HepG2 (cell line): ENCODE results near the gene MBLAC1. TPM values are rescaled to one million over a fixed set of nuclear protein-coding genes. Genes with fewer than 3 reads are reported as not detected.

Experiments
- ATAC-seq: fragments of 200-7000 bp; cut with Tn5 transposase; 3 replicates; pipeline ENCODE4 v1.9.1; 2020; ENCODE audit warnings: mild to moderate bottlenecking, moderate library complexity
- BruUV-seq: library from RNA; stranded (reverse); fragments of 400-500 nt; replicated peaks from 2 replicates; lab custom pipeline; 2021; lab: Mats Ljungman, UMichigan
- CTCF ChIA-PET: fragments of 300-600 bp; formaldehyde crosslinking; extraction: SDS; loops from one replicate; lab custom pipeline; 2021; ENCODE audit warnings: low total read pairs, inconsistent platforms, low intra/inter-chr PET ratio; lab: Yijun Ruan, JAX
- POLR2A ChIA-PET: fragments of 350-600 bp; sonication (Branson Sonifier 250); formaldehyde crosslinking; loops from one replicate; lab custom pipeline; 2020; ENCODE audit warnings: antibody characterized with exemption, inconsistent platforms; lab: Yijun Ruan, JAX
- DNase-seq: peaks from one replicate; pipeline ENCODE4 v3.0.0-alpha.2; 2015; ENCODE audit warnings: low spot score
- FAIRE-seq: peaks from 3 replicates; lab custom pipeline; 2011; peaks lifted over from hg19 to GRCh38; lab: Jason Lieb, UNC
- H2AFZ ChIP-seq: one replicate; pipeline ENCODE4 v1.6.1; 2011; ENCODE audit warnings: low read length, inconsistent platforms
- H3K27ac ChIP-seq: fragments of 300-600 bp; 3 replicates; pipeline ENCODE4 v1.8.0; 2011; ENCODE audit warnings: mixed run types, mild to moderate bottlenecking, mixed read lengths, low read length, inconsistent platforms; ENCODE audit not compliant: insufficient read depth; ENCODE audit errors: extremely low read length
- H3K27me3 ChIP-seq, 2 experiments: fragments of 200-600 bp in 1 of 2; 2 replicates in 1 of 2; 3 replicates in 1 of 2; pipeline versions ENCODE4 v1.6.0 to v1.8.0; 2011; ENCODE audit warnings: low read length in 2 of 2, mild to moderate bottlenecking in 2 of 2, moderate library complexity in 2 of 2, inconsistent platforms in 1 of 2; ENCODE audit not compliant: insufficient read depth in 2 of 2, control insufficient read depth in 1 of 2
- H3K36me3 ChIP-seq, 2 experiments: fragments of 200-600 bp in 1 of 2; replicated peaks in 1 of 2; 2 replicates in 1 of 2; 3 replicates in 1 of 2; pipeline versions ENCODE4 v1.5.1 to v1.8.0; 2011; ENCODE audit warnings: low read length in 2 of 2, inconsistent platforms in 1 of 2; ENCODE audit not compliant: insufficient read depth in 2 of 2, control insufficient read depth in 1 of 2
- H3K4me1 ChIP-seq: 2 replicates; pipeline ENCODE4 v1.5.1; 2012; ENCODE audit warnings: low read length, inconsistent platforms; ENCODE audit not compliant: insufficient read depth
- H3K4me2 ChIP-seq: 2 replicates; pipeline ENCODE4 v1.6.0; 2011; ENCODE audit warnings: low read depth, low read length, inconsistent platforms
- H3K4me3 ChIP-seq, 3 experiments: fragments of 200-600 bp in 1 of 3; sonication (generic), shearing (Covaris generic) in 1 of 3; replicated peaks in 1 of 3; 2 replicates each; pipeline ENCODE4 v1.5.1; 2011 to 2016; ENCODE audit warnings: low read length in 3 of 3, inconsistent platforms in 2 of 3, low read depth in 2 of 3, mild to moderate bottlenecking in 2 of 3, control low read depth in 1 of 3, mixed read lengths in 1 of 3; ENCODE audit not compliant: insufficient read depth in 1 of 3
- H3K79me2 ChIP-seq: one replicate; pipeline ENCODE4 v1.6.1; 2011; ENCODE audit warnings: low read length, inconsistent platforms; ENCODE audit not compliant: insufficient read depth
- H3K9ac ChIP-seq: 2 replicates; pipeline ENCODE4 v1.6.0; 2011; ENCODE audit warnings: mild to moderate bottlenecking, low read depth, low read length, inconsistent platforms; ENCODE audit not compliant: insufficient read depth
- H3K9me3 ChIP-seq: 2 replicates; pipeline ENCODE4 v1.5.1; 2012; ENCODE audit warnings: mild to moderate bottlenecking, low read length
- H4K20me1 ChIP-seq: 2 replicates; pipeline ENCODE4 v1.6.0; 2011; ENCODE audit warnings: inconsistent platforms, mild to moderate bottlenecking, low read length, moderate library complexity; ENCODE audit not compliant: insufficient read depth
- ARID2 ChIP-seq: sonication (generic); formaldehyde crosslinking; IDR thresholded peaks from 2 replicates; pipeline ENCODE4 v1.8.1; 2022; ENCODE audit warnings: mild to moderate bottlenecking, missing genetic modification reagents, borderline replicate concordance
- ARID4A ChIP-seq: sonication (generic); formaldehyde crosslinking; IDR thresholded peaks from 2 replicates; pipeline ENCODE4 v1.5.0; 2020; ENCODE audit warnings: mild to moderate bottlenecking, missing genetic modification reagents, borderline replicate concordance
- HES4 ChIP-seq: sonication (generic); formaldehyde crosslinking; IDR thresholded peaks from 2 replicates; pipeline ENCODE4 v1.9.0; 2021; ENCODE audit warnings: mild to moderate bottlenecking, missing genetic modification reagents, borderline replicate concordance
- KLF12 ChIP-seq: sonication (generic); formaldehyde crosslinking; IDR thresholded peaks from 2 replicates; pipeline ENCODE4 v1.4.0; 2020; ENCODE audit warnings: missing genetic modification reagents, borderline replicate concordance
- MAF1 ChIP-seq: sonication (generic); formaldehyde crosslinking; IDR thresholded peaks from 2 replicates; pipeline ENCODE4 v1.5.0; 2020; ENCODE audit warnings: missing genetic modification reagents, borderline replicate concordance
- NR2F1 ChIP-seq, 2 experiments: fragments of 450-650 bp in 1 of 2; formaldehyde crosslinking in 1 of 2; IDR thresholded peaks; 2 replicates each; pipeline versions ENCODE4 v1.5.0 to v1.6.1; 2016 to 2020; ENCODE audit warnings: mild to moderate bottlenecking in 1 of 2, missing compliant biosample characterization in 1 of 2, missing genetic modification reagents in 1 of 2, moderate library complexity in 1 of 2
- PAF1 ChIP-seq: IDR thresholded peaks from 2 replicates; pipeline ENCODE4 v1.6.1; 2016; ENCODE audit warnings: missing genetic modification reagents, missing compliant biosample characterization
- RBFOX2 ChIP-seq: fragments of 200-400 bp; formaldehyde crosslinking; IDR thresholded peaks from 2 replicates; pipeline ENCODE4 v1.6.1; 2017; ENCODE audit warnings: low read depth, mild to moderate bottlenecking, low read length
- SIN3B ChIP-seq: fragments of 150-350 bp; IDR thresholded peaks from 2 replicates; pipeline ENCODE4 v1.6.1; 2014; ENCODE audit warnings: low read length
- TERF1 ChIP-seq: sonication (generic); formaldehyde crosslinking; IDR thresholded peaks from 2 replicates; pipeline ENCODE4 v1.8.0; 2022; ENCODE audit warnings: mild to moderate bottlenecking, missing genetic modification reagents, moderate library complexity
- ZFX ChIP-seq: sonication (generic); formaldehyde crosslinking; IDR thresholded peaks from 2 replicates; pipeline ENCODE4 v1.4.0; 2020; ENCODE audit warnings: mild to moderate bottlenecking, low read depth, missing genetic modification reagents, moderate library complexity
- ZNF136 ChIP-seq: sonication (generic); formaldehyde crosslinking; IDR thresholded peaks from 2 replicates; pipeline ENCODE4 v1.8.1; 2022; ENCODE audit warnings: low read depth, mild to moderate bottlenecking, moderate library complexity, missing genetic modification reagents
- ZNF333 ChIP-seq: sonication (generic); formaldehyde crosslinking; IDR thresholded peaks from 2 replicates; pipeline ENCODE4 v1.4.0; 2020; ENCODE audit warnings: mild to moderate bottlenecking, missing genetic modification reagents, borderline replicate concordance
- ZNF496 ChIP-seq: sonication (generic); formaldehyde crosslinking; IDR thresholded peaks from 2 replicates; pipeline ENCODE4 v1.8.1; 2023; ENCODE audit warnings: mild to moderate bottlenecking, moderate library complexity, missing genetic modification reagents; ENCODE audit not compliant: insufficient replicate concordance
- WGBS: methylation state at CpG from one replicate; pipeline ENCODE4 v1.1.6; 2017; ENCODE audit warnings: low lambda C conversion rate; 5-methylcytosine and 5-hydroxymethylcytosine counted together
- in situ Hi-C: cut with HindIII; loops from 2 replicates; pipeline ENCODE4 v1.10.0; 2017; ENCODE audit warnings: low pct_unique_long_range_greater_than_20kb; ENCODE audit not compliant: extremely low pct_ligation_motif_present
- intact Hi-C: fragments of 100-400 bp; cut with micrococcal nuclease; formaldehyde crosslinking; loops from one replicate; pipeline ENCODE4 v1.10.0; 2022; ENCODE audit not compliant: unreplicated experiment
- polyA plus RNA-seq, 8 experiments: library from polyadenylated mRNA; depleted of rRNA in 3 of 8; stranded (reverse) in 7 of 8; unstranded in 1 of 8; fragments of >200 nt; fragmentation: Illumina TruSeq in 4 of 8; extraction: Trizol in 4 of 8; gene quantifications; 2 replicates each; pipeline versions ENCODE4 v1.2.1 to v1.2.3, GENCODE V29; 2011 to 2016; ENCODE audit warnings: low read depth in 4 of 8, missing spikeins in 1 of 8, mixed read lengths in 1 of 8; ENCODE audit not compliant: insufficient read depth in 1 of 8
- total RNA-seq, 5 experiments: library from RNA; depleted of rRNA; stranded (reverse); fragments of >200 nt; fragmentation: Illumina TruSeq; extraction: Trizol; gene quantifications; 2 replicates each; pipeline ENCODE4 v1.2.3, GENCODE V29; 2016; ENCODE audit warnings: low read depth in 1 of 5
- TF ChIP-seq, protein P1 (sequence below): sonication (generic); formaldehyde crosslinking; IDR thresholded peaks from 2 replicates; pipeline ENCODE4 v1.5.0; 2020; ENCODE audit warnings: missing genetic modification reagents
- TF ChIP-seq, protein P2 (sequence below): sonication (generic); formaldehyde crosslinking; IDR thresholded peaks from 2 replicates; pipeline ENCODE4 v1.4.0; 2020; ENCODE audit warnings: missing genetic modification reagents, mild to moderate bottlenecking, borderline replicate concordance

MBLAC1 gene
- total and polyA plus RNA-seq, 2 of the 13 experiments (the other 11 are each of a cell fraction or from before 2014, with no cell fraction given), result 0.79 to 2.1 TPM

- peaks cover 51 to 80% of the 10 kb centered on the region in 2 experiments for H3K36me3 ChIP-seq
- ChIA-PET CTCF (no interaction called here), POLR2A (interaction anchor here (4.3 kb wide), 1 partner anchor 8 kb away, joined by 33 read pairs; the partner anchor contains the start of genes AP4M1 and MCM7)
- no peaks in the 10 kb centered on the region for H3K9me3 ChIP-seq
- ATAC-seq (no peak), DNase-seq (no peak), FAIRE-seq (no peak)
- BruUV-seq, result no TSS peak
- H3K4me2 ChIP-seq, result no peak overlapping the region
- H3K4me1 ChIP-seq, result peaks cover 31% of the 10 kb centered on the region
- intact Hi-C loops (no loop called here), in situ Hi-C loops (no loop called here)
- H3K27me3 ChIP-seq, result no peaks in the 10 kb centered on the region; a peak in 1 of 5 replicates
- WGBS, result 96% methylated on average over 9 of the region's 13 CpGs
- TF ChIP-seq RBFOX2 (peak; percentile 16; the same call in 1 of the 2 replicates), ARID4A (CRISPR knock-in tag) (peak; percentile 27; the same call in 1 of the 2 replicates), ARID2 (CRISPR knock-in tag) (no peak), HES4 (CRISPR knock-in tag) (no peak), NR2F1 (CRISPR knock-in tag; IDR thresholded peaks at IDR 0.05) (no peak), ZNF333 (CRISPR knock-in tag) (no peak), TERF1 (CRISPR knock-in tag) (no peak), SIN3B (no peak), ZNF496 (no peak), KLF12 (CRISPR knock-in tag) (no peak), PAF1 (CRISPR knock-in tag) (no peak), ZFX (CRISPR knock-in tag) (no peak), MAF1 (CRISPR knock-in tag) (no peak), ZNF136 (CRISPR knock-in tag) (no peak)
- TF ChIP-seq, protein P1, sequence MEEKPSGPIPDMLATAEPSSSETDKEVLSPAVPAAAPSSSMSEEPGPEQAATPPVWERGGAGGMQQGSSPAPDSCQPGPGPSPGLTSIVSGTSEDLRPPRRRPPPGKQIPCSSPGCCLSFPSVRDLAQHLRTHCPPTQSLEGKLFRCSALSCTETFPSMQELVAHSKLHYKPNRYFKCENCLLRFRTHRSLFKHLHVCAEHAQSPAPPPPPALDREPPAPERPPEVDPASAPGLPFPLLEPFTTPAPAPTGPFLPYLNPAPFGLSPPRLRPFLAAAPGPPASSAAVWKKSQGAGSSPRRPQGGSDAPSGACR (CRISPR knock-in tag), result no peak
- TF ChIP-seq, protein P2, sequence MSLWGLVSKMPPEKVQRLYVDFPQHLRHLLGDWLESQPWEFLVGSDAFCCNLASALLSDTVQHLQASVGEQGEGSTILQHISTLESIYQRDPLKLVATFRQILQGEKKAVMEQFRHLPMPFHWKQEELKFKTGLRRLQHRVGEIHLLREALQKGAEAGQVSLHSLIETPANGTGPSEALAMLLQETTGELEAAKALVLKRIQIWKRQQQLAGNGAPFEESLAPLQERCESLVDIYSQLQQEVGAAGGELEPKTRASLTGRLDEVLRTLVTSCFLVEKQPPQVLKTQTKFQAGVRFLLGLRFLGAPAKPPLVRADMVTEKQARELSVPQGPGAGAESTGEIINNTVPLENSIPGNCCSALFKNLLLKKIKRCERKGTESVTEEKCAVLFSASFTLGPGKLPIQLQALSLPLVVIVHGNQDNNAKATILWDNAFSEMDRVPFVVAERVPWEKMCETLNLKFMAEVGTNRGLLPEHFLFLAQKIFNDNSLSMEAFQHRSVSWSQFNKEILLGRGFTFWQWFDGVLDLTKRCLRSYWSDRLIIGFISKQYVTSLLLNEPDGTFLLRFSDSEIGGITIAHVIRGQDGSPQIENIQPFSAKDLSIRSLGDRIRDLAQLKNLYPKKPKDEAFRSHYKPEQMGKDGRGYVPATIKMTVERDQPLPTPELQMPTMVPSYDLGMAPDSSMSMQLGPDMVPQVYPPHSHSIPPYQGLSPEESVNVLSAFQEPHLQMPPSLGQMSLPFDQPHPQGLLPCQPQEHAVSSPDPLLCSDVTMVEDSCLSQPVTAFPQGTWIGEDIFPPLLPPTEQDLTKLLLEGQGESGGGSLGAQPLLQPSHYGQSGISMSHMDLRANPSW, result no peak
- no peak overlapping the region for H3K4me3 ChIP-seq
- no peak overlapping the region for H2AFZ ChIP-seq
- peaks cover 12% of the 10 kb centered on the region for H3K79me2 ChIP-seq
- H3K27ac ChIP-seq, result peak overlapping the region; percentile 26
- H4K20me1 ChIP-seq, result no peaks in the 10 kb centered on the region
- H3K9ac ChIP-seq, result no peak overlapping the region
Observed at GRCh38 chr7:100093498-100093897, 33.3 kb upstream of the MBLAC1 start.
